ENCODE results near the gene BDKRB2. TPM values are rescaled to one million over a fixed set of nuclear protein-coding genes. Genes with fewer than 3 reads are reported as not detected.

The BDKRB2 gene
- total RNA-seq, 1 experiment from 2014 or later: 0.49 TPM

DNA sequence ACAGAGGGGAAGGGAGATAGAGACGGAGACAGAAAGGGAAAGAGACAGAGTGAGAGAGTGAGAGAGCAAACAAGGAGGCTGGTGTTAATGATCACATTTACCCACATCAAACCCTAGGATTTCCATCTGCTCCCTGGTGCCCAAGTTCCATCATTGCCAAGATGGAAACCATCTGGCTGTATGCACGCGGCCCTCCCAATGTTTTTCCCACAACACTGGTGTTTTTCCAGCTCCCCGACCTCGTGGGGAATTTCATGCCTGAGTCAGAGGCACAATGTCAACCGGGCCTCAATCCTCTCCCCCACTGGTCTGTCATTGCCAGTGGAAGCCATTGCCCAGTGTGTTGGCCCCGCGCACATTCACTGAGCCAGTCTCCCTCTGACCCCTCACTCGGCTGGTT is 19.9 kb upstream of the BDKRB2 start (continued):
- TF ChIP-seq, protein P1, sequence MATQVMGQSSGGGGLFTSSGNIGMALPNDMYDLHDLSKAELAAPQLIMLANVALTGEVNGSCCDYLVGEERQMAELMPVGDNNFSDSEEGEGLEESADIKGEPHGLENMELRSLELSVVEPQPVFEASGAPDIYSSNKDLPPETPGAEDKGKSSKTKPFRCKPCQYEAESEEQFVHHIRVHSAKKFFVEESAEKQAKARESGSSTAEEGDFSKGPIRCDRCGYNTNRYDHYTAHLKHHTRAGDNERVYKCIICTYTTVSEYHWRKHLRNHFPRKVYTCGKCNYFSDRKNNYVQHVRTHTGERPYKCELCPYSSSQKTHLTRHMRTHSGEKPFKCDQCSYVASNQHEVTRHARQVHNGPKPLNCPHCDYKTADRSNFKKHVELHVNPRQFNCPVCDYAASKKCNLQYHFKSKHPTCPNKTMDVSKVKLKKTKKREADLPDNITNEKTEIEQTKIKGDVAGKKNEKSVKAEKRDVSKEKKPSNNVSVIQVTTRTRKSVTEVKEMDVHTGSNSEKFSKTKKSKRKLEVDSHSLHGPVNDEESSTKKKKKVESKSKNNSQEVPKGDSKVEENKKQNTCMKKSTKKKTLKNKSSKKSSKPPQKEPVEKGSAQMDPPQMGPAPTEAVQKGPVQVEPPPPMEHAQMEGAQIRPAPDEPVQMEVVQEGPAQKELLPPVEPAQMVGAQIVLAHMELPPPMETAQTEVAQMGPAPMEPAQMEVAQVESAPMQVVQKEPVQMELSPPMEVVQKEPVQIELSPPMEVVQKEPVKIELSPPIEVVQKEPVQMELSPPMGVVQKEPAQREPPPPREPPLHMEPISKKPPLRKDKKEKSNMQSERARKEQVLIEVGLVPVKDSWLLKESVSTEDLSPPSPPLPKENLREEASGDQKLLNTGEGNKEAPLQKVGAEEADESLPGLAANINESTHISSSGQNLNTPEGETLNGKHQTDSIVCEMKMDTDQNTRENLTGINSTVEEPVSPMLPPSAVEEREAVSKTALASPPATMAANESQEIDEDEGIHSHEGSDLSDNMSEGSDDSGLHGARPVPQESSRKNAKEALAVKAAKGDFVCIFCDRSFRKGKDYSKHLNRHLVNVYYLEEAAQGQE (IDR thresholded peaks at IDR 0.05; ENCODE audit: low read depth): no peak

DNA sequence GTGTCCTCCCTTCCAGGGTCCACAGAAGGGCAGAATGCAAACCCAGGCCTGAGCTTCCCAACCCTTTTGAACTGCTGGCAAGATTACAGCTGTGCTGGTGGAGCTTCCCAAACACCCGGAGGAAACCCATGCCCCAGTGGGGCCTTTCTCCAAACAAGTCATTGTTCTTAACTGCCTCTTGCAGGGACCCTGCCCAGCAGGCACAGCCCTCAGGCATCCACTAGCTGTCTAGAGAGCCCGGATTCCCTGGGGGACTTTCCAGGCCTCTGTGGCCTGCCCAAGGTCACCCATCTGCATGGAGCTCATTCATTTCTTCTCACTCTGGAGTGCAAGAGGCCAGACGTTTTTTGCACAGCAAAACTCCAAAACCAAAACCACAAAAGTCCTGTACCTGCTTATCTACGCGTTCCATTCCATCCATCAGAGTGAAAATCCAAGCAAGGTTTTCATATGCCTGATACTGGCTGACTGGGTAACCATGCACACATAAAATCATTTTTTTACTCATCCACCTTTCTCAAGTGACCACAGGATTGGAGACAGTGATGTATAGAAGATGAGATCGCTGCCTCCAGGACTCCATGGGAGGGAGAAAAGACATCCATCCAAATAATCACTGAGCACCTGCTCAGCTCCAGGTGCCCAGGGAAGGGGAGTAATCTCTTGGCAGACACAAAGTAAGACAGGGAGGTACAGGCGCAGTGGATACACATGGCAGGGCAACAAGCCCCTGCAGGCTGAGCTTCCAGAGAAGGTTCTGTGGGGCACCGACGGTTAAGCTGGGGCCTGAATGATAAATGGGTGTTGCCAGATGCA is 17.2 kb upstream of the BDKRB2 start:
- Histone ChIP-seq H2AFZ (ENCODE audit: low read depth, low read length, poor library complexity, severe bottlenecking) (no peak overlapping the region), H3K4me1 (ENCODE audit: control insufficient read depth in 1 of 2, insufficient read depth in 2 of 2, low read length in 2 of 2) (no peaks in the 10 kb centered on the region), H3K9ac (ENCODE audit: low read length) (no peak overlapping the region), H3K27me3 (ENCODE audit: insufficient read depth, low read length) (peaks cover 6% of the 10 kb centered on the region; the same call in 1 of the 2 replicates), H3K36me3 (ENCODE audit: control insufficient read depth in 1 of 2, insufficient read depth in 2 of 2, low read length in 2 of 2) (no peaks in the 10 kb centered on the region), H3K27ac (ENCODE audit: low read depth, low read length) (no peak overlapping the region), H3K9me3 (ENCODE audit: control insufficient read depth in 1 of 2, insufficient read depth in 1 of 2, low read depth in 1 of 2, low read length in 2 of 2) (no peaks in the 10 kb centered on the region), H3K79me2 (ENCODE audit: insufficient read depth, low read length) (no peaks in the 10 kb centered on the region), H4K20me1 (ENCODE audit: insufficient read depth) (no peaks in the 10 kb centered on the region), H3K4me2 (ENCODE audit: low read length) (no peak overlapping the region), H3K4me3 (replicated peaks in 1 of 2; ENCODE audit: low read depth in 1 of 2, low read length in 2 of 2) (no peak overlapping the region), H3K9me2 (ENCODE audit: insufficient read depth) (no peaks in the 10 kb centered on the region)
- DNase-seq (ENCODE audit: low read depth, low spot score): no peak
- intact Hi-C loops (cut with micrococcal nuclease): no loop called here
- POLR2A ChIA-PET: no interaction called here
- TF ChIP-seq, protein P2, sequence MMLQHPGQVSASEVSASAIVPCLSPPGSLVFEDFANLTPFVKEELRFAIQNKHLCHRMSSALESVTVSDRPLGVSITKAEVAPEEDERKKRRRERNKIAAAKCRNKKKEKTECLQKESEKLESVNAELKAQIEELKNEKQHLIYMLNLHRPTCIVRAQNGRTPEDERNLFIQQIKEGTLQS (IDR thresholded peaks at IDR 0.05): no peak
- TF ChIP-seq JUND (IDR thresholded peaks at IDR 0.05): no peak
- TF ChIP-seq, protein P3, sequence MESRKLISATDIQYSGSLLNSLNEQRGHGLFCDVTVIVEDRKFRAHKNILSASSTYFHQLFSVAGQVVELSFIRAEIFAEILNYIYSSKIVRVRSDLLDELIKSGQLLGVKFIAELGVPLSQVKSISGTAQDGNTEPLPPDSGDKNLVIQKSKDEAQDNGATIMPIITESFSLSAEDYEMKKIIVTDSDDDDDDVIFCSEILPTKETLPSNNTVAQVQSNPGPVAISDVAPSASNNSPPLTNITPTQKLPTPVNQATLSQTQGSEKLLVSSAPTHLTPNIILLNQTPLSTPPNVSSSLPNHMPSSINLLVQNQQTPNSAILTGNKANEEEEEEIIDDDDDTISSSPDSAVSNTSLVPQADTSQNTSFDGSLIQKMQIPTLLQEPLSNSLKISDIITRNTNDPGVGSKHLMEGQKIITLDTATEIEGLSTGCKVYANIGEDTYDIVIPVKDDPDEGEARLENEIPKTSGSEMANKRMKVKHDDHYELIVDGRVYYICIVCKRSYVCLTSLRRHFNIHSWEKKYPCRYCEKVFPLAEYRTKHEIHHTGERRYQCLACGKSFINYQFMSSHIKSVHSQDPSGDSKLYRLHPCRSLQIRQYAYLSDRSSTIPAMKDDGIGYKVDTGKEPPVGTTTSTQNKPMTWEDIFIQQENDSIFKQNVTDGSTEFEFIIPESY (IDR thresholded peaks at IDR 0.05; ENCODE audit: extremely low read depth, insufficient replicate concordance, low read length): no peak
- no peak for TF ChIP-seq CEBPB (IDR thresholded peaks at IDR 0.05; ENCODE audit: low read depth)
- TF ChIP-seq ZFX (IDR thresholded peaks at IDR 0.05): no peak
- TF ChIP-seq RAD21 (IDR thresholded peaks at IDR 0.05; ENCODE audit: low read depth): no peak
- TF ChIP-seq FOSL1 (IDR thresholded peaks at IDR 0.05; ENCODE audit: low read depth): no peak
- TF ChIP-seq EGR1 (IDR thresholded peaks at IDR 0.05; ENCODE audit: low read depth): no peak
- TF ChIP-seq POLR2A (IDR thresholded peaks at IDR 0.05; ENCODE audit: borderline replicate concordance, extremely low read depth, insufficient read depth, insufficient read length): no peak
- no peak for TF ChIP-seq CBX3 (IDR thresholded peaks at IDR 0.05; ENCODE audit: low read depth)
- no peak for TF ChIP-seq EZH2phosphoT487 (IDR thresholded peaks at IDR 0.05; ENCODE audit: borderline replicate concordance)
- no peak for TF ChIP-seq ELF1 (IDR thresholded peaks at IDR 0.05; ENCODE audit: borderline replicate concordance, low read depth)
- TF ChIP-seq EZH2 (IDR thresholded peaks at IDR 0.05): no peak
- TF ChIP-seq, protein P4, sequence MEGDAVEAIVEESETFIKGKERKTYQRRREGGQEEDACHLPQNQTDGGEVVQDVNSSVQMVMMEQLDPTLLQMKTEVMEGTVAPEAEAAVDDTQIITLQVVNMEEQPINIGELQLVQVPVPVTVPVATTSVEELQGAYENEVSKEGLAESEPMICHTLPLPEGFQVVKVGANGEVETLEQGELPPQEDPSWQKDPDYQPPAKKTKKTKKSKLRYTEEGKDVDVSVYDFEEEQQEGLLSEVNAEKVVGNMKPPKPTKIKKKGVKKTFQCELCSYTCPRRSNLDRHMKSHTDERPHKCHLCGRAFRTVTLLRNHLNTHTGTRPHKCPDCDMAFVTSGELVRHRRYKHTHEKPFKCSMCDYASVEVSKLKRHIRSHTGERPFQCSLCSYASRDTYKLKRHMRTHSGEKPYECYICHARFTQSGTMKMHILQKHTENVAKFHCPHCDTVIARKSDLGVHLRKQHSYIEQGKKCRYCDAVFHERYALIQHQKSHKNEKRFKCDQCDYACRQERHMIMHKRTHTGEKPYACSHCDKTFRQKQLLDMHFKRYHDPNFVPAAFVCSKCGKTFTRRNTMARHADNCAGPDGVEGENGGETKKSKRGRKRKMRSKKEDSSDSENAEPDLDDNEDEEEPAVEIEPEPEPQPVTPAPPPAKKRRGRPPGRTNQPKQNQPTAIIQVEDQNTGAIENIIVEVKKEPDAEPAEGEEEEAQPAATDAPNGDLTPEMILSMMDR (IDR thresholded peaks at IDR 0.05 in 2 of 3, conservative IDR thresholded peaks at IDR 0.05 in 1 of 3; ENCODE audit: borderline replicate concordance in 1 of 3, insufficient read depth in 1 of 3, low read depth in 2 of 3, low read length in 2 of 3): no peak
- BruUV-seq (replicated peaks): no TSS peak
- CTCF ChIA-PET: no interaction called here
- RAD21 ChIA-PET (ENCODE audit: low non-redundant PET in 1 of 2, low total read pairs in 2 of 2, uncharacterized antibody in 2 of 2, unreplicated experiment in 2 of 2): no interaction called here
- no peak for ATAC-seq

All from HCT116 (cell line).